ENCODE measurements around the gene CPNE5. TPM values are rescaled to one million over a fixed set of nuclear protein-coding genes. Genes with fewer than 3 reads are reported as not detected.

Gene CPNE5
- total RNA-seq, 1 donor from 2014 or later: not detected

DNA sequence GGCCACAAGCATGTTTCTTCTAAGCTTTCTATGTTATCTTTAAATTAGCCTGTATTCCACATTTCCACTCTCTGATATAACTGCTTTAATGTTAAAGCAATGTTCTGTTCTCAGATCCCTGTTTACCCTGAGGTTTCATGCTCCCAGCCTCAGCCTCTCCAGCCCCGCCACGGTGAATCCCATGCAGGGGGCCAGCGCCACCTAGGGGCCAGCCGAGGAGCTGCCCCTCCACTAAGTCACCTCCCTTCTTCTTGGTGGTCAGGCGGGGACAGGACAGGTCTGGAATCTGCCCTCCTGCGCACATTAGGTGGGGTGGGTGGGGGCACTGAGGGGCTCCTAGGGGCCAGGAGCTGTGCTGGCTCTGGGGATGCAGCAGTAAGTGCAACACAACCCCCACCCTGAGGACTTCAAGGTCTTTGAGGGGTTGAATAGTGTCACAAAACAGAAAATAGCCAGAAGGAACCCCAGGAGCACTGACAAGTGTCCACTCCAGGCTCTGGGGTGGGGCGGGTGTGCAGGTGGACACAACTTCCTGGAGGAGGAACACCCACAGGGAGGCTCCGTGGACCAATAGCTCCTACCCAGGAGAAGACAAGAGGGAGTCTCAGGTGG, 80.0 kb downstream of the CPNE5 start:
- H3K9me3 Mint-ChIP-seq (ENCODE audit: unreplicated experiment): no peaks in the 10 kb centered on the region
- peaks cover 11% of the 10 kb centered on the region for H3K4me1 Mint-ChIP-seq (ENCODE audit: unreplicated experiment)
- H3K27ac Mint-ChIP-seq (ENCODE audit: unreplicated experiment): no peak overlapping the region
- no peak overlapping the region for H3K4me3 Mint-ChIP-seq (ENCODE audit: unreplicated experiment)
- H3K27me3 Mint-ChIP-seq (ENCODE audit: unreplicated experiment): no peaks in the 10 kb centered on the region
- no peaks in the 10 kb centered on the region for H3K36me3 Mint-ChIP-seq (ENCODE audit: unreplicated experiment)
- peak; percentile 95 for DNase-seq (ENCODE audit: extremely low spot score, unreplicated experiment)
- TF ChIP-seq, protein P1, sequence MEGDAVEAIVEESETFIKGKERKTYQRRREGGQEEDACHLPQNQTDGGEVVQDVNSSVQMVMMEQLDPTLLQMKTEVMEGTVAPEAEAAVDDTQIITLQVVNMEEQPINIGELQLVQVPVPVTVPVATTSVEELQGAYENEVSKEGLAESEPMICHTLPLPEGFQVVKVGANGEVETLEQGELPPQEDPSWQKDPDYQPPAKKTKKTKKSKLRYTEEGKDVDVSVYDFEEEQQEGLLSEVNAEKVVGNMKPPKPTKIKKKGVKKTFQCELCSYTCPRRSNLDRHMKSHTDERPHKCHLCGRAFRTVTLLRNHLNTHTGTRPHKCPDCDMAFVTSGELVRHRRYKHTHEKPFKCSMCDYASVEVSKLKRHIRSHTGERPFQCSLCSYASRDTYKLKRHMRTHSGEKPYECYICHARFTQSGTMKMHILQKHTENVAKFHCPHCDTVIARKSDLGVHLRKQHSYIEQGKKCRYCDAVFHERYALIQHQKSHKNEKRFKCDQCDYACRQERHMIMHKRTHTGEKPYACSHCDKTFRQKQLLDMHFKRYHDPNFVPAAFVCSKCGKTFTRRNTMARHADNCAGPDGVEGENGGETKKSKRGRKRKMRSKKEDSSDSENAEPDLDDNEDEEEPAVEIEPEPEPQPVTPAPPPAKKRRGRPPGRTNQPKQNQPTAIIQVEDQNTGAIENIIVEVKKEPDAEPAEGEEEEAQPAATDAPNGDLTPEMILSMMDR (IDR thresholded peaks at IDR 0.05): peak; percentile 97

DNA sequence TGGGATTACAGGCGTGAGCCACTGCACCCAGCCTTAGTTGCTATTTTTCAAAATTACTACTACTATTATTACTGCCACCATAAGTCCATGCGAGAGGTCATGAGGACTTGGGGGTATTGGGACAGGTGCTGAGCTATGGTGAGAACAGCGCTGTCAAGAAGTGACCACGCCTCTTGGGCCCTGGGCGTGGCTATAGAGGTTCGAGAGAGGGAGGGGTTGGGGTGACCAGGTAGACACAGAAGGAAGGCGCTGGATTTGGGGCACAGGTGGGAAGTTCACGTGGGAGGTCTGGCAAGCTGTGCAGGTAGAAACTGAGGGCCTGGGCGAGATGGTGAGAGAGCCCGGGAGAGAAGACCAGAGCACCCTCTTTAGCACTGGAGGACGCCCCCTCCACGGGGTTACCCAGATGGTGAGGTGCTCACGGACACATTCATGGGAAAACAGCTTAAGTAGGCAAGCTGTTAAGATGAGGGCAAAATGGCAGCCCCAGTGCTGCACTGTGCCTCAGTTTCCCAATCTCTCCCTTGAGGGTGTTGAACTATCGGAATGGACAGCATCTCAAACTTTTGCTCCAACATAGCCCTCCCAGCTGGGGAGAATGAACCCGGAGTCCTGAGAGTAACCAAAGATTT, 80.6 kb downstream of the CPNE5 start:
- Mint-ChIP-seq H3K36me3 (ENCODE audit: unreplicated experiment) (no peaks in the 10 kb centered on the region), H3K4me3 (ENCODE audit: unreplicated experiment) (no peak overlapping the region), H3K27me3 (ENCODE audit: unreplicated experiment) (no peaks in the 10 kb centered on the region), H3K9me3 (ENCODE audit: unreplicated experiment) (no peaks in the 10 kb centered on the region), H3K4me1 (ENCODE audit: unreplicated experiment) (peaks cover 11% of the 10 kb centered on the region), H3K27ac (ENCODE audit: unreplicated experiment) (no peak overlapping the region)
- TF ChIP-seq, protein P1 (IDR thresholded peaks at IDR 0.05): no peak
- DNase-seq (ENCODE audit: extremely low spot score, unreplicated experiment): no peak

DNA sequence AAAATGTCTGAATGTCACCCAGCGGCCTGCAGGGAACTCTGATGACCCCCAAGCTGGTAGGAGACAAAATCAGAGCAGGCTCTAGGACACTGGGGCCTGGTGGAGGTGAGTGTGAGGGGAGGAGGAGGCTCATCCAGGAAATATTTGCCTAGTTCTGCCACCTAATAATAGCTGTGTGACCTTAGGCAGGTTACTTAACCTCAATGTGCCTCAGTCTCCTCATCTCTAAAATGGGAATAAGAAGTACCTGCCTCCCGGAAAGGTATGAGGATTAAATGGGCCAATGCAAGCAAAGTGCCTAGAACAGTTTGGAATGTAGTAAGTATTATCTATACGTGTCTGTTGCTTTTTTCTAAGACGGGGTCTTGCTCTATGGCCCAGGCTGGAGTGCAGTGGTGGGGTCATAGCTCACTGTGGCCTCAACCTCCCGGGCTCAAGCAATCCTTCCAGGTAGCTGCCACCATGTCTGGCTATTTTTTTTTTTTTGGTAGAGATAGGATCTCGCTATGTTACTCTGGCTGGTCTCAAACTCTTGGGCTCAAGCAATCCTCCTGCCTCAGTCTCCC, 81.2 kb downstream of the CPNE5 start:
- no peaks in the 10 kb centered on the region for H3K27me3 Mint-ChIP-seq (ENCODE audit: unreplicated experiment)
- H3K4me1 Mint-ChIP-seq (ENCODE audit: unreplicated experiment): peaks cover 11% of the 10 kb centered on the region
- H3K27ac Mint-ChIP-seq (ENCODE audit: unreplicated experiment): no peak overlapping the region
- TF ChIP-seq, protein P1 (IDR thresholded peaks at IDR 0.05): no peak
- H3K4me3 Mint-ChIP-seq (ENCODE audit: unreplicated experiment): no peak overlapping the region
- no peaks in the 10 kb centered on the region for H3K9me3 Mint-ChIP-seq (ENCODE audit: unreplicated experiment)
- H3K36me3 Mint-ChIP-seq (ENCODE audit: unreplicated experiment): no peaks in the 10 kb centered on the region
- DNase-seq (ENCODE audit: extremely low spot score, unreplicated experiment): no peak

DNA sequence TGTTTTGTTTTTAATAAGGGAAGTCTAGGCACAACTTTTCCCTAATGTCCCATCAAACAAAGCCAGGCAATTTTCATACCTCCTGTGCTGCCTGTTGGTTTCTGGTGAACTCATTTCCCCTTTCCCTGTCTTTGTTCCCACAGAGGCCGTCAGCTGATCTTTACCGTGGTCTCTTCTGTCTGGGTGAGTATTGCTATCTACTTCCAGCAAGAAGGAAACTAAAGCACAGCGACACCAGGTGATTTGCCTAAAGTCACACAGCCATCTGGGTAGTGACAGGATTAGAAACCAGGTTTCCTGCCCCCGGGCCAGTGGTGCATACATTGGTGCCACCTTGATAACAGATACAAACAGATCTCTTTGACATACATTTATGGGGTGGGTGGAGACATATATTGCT, 82.0 kb downstream of the CPNE5 start:
- TF ChIP-seq, protein P1 (IDR thresholded peaks at IDR 0.05): no peak
- no peaks in the 10 kb centered on the region for H3K36me3 Mint-ChIP-seq (ENCODE audit: unreplicated experiment)
- no peak overlapping the region for H3K4me3 Mint-ChIP-seq (ENCODE audit: unreplicated experiment)
- H3K27ac Mint-ChIP-seq (ENCODE audit: unreplicated experiment): no peak overlapping the region
- peaks cover 11% of the 10 kb centered on the region for H3K4me1 Mint-ChIP-seq (ENCODE audit: unreplicated experiment)
- H3K9me3 Mint-ChIP-seq (ENCODE audit: unreplicated experiment): no peaks in the 10 kb centered on the region
- H3K27me3 Mint-ChIP-seq (ENCODE audit: unreplicated experiment): no peaks in the 10 kb centered on the region
- no peak for DNase-seq (ENCODE audit: extremely low spot score, unreplicated experiment)

DNA sequence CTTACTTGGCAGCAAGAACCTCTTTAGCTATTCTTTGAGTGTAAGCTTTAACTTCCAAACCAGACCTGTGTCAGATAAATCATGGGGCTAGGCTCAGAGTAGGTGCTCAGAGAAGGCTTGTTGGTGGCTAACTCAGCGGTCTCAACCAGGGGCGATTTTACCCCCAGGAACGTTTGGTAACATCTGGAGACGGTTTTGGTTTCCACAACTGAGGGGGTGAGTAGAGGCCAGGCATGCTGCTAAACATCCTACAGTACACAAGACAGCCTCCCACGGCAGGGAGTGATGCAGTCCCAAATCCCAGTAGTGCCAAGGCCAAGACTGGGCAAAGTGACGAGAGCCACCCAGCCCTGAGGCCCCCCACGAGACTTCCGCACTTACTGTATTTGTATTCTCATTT, 82.5 kb downstream of the CPNE5 start:
- no peaks in the 10 kb centered on the region for H3K9me3 Mint-ChIP-seq (ENCODE audit: unreplicated experiment)
- H3K27ac Mint-ChIP-seq (ENCODE audit: unreplicated experiment): no peak overlapping the region
- TF ChIP-seq, protein P1 (IDR thresholded peaks at IDR 0.05): no peak
- no peaks in the 10 kb centered on the region for H3K36me3 Mint-ChIP-seq (ENCODE audit: unreplicated experiment)
- H3K27me3 Mint-ChIP-seq (ENCODE audit: unreplicated experiment): no peaks in the 10 kb centered on the region
- H3K4me3 Mint-ChIP-seq (ENCODE audit: unreplicated experiment): no peak overlapping the region
- DNase-seq (ENCODE audit: extremely low spot score, unreplicated experiment): no peak
- peaks cover 11% of the 10 kb centered on the region for H3K4me1 Mint-ChIP-seq (ENCODE audit: unreplicated experiment)
